Measurements from ENCODE around the gene ERC2.

The ERC2 gene

DNA sequence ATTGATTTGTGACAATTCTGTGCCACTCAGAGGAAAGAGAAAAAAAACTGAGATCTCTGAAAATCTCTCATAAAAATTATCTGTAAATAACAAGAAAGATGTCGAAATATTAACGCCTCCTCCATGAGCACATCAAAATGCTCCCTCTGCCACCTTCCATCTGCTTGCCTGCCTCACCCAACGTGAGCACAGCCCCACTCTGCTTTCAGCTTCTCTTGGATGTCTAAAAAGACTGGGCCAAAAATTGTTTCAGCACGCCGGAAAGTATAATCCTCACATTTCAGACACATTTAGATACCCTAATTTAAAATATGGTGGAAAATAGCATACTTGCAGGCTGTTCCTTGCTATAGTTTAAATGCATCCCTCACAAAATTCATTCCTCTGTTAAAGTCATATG is 57.1 kb downstream of the ERC2 start:
- Histone ChIP-seq H3K9ac (ENCODE audit: low read length) (no peak overlapping the region), H3K4me3 (ENCODE audit: insufficient read depth, low read length, poor library complexity, severe bottlenecking) (no peak overlapping the region), H3K79me2 (ENCODE audit: insufficient read depth, low read length) (no peaks in the 10 kb centered on the region), H3F3A (ENCODE audit: insufficient read depth) (no peaks in the 10 kb centered on the region), H3K27ac (ENCODE audit: low read depth, low read length) (no peak overlapping the region), H3K4me2 (ENCODE audit: low read depth, low read length, poor library complexity, severe bottlenecking) (no peak overlapping the region), H3K36me3 (ENCODE audit: low read length) (no peaks in the 10 kb centered on the region), H4K20me1 (ENCODE audit: low read depth, low read length) (no peaks in the 10 kb centered on the region), H3K9me2 (replicated peaks; ENCODE audit: insufficient read depth, low read length) (no peaks in the 10 kb centered on the region), H3K9me3 (ENCODE audit: insufficient read depth, low read length) (no peaks in the 10 kb centered on the region), H3K27me3 (ENCODE audit: low read length) (no peaks in the 10 kb centered on the region; the same call in 1 of the 2 replicates), H2AFZ (ENCODE audit: low read depth, low read length, severe bottlenecking) (no peak overlapping the region)
- TF ChIP-seq EZH2phosphoT487 (conservative IDR thresholded peaks at IDR 0.05; ENCODE audit: low read length): no peak
- TF ChIP-seq, protein P1, sequence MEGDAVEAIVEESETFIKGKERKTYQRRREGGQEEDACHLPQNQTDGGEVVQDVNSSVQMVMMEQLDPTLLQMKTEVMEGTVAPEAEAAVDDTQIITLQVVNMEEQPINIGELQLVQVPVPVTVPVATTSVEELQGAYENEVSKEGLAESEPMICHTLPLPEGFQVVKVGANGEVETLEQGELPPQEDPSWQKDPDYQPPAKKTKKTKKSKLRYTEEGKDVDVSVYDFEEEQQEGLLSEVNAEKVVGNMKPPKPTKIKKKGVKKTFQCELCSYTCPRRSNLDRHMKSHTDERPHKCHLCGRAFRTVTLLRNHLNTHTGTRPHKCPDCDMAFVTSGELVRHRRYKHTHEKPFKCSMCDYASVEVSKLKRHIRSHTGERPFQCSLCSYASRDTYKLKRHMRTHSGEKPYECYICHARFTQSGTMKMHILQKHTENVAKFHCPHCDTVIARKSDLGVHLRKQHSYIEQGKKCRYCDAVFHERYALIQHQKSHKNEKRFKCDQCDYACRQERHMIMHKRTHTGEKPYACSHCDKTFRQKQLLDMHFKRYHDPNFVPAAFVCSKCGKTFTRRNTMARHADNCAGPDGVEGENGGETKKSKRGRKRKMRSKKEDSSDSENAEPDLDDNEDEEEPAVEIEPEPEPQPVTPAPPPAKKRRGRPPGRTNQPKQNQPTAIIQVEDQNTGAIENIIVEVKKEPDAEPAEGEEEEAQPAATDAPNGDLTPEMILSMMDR (IDR thresholded peaks at IDR 0.05; ENCODE audit: insufficient read depth, low read length, poor library complexity, severe bottlenecking): no peak

DNA sequence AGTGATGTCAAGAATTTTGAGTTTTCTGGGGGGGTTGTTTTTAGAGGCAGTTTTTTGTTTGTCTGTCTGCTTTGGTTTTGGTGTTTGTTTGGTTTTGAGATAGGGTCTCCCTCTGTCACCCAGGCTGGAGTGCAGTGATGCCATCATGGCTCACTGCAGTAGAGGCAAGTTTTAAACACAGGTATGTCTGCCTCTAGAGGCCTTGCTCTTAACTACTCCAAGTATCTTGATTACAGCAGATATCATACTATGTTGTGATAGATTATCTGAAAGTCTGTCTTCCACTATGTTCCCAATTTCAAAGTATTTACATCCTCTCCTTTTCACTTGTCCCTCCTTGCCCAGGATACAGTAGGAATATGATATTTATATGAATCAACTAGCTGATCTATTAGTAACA is 57.7 kb downstream of the ERC2 start:
- Histone ChIP-seq H3F3A (ENCODE audit: insufficient read depth) (no peaks in the 10 kb centered on the region), H3K27me3 (ENCODE audit: low read length) (no peaks in the 10 kb centered on the region; the same call in 1 of the 2 replicates), H4K20me1 (ENCODE audit: low read depth, low read length) (no peaks in the 10 kb centered on the region), H2AFZ (ENCODE audit: low read depth, low read length, severe bottlenecking) (no peak overlapping the region), H3K79me2 (ENCODE audit: insufficient read depth, low read length) (no peaks in the 10 kb centered on the region), H3K36me3 (ENCODE audit: low read length) (no peaks in the 10 kb centered on the region), H3K4me3 (ENCODE audit: insufficient read depth, low read length, poor library complexity, severe bottlenecking) (no peak overlapping the region), H3K27ac (ENCODE audit: low read depth, low read length) (no peak overlapping the region), H3K4me2 (ENCODE audit: low read depth, low read length, poor library complexity, severe bottlenecking) (no peak overlapping the region), H3K9me3 (ENCODE audit: insufficient read depth, low read length) (no peaks in the 10 kb centered on the region), H3K9ac (ENCODE audit: low read length) (no peak overlapping the region), H3K9me2 (replicated peaks; ENCODE audit: insufficient read depth, low read length) (no peaks in the 10 kb centered on the region)
- TF ChIP-seq EZH2phosphoT487 (conservative IDR thresholded peaks at IDR 0.05; ENCODE audit: low read length): no peak
- TF ChIP-seq, protein P1 (IDR thresholded peaks at IDR 0.05; ENCODE audit: insufficient read depth, low read length, poor library complexity, severe bottlenecking): no peak

DNA sequence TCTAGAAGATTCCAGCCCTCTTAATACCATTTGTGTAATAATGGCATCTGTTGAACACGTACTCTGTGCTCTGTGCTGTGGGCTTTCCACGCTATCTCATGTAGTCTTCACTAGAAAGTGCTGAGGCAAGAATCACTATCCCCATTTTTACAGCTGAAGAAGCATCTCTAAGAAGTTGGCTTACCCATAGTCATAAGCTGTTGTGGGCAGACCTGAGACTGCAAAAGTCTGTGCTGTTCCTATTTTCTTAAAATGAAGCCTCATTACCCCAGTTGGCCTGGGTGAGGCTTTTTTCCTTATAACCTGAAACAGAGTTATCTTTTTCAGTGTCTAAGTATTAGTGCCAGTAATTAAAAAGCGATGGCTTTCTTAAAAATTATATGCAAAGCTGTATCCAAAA is 58.5 kb downstream of the ERC2 start:
- Histone ChIP-seq H4K20me1 (ENCODE audit: low read depth, low read length) (no peaks in the 10 kb centered on the region), H3K4me3 (ENCODE audit: insufficient read depth, low read length, poor library complexity, severe bottlenecking) (no peak overlapping the region), H3K79me2 (ENCODE audit: insufficient read depth, low read length) (no peaks in the 10 kb centered on the region), H3K9me2 (replicated peaks; ENCODE audit: insufficient read depth, low read length) (no peaks in the 10 kb centered on the region), H2AFZ (ENCODE audit: low read depth, low read length, severe bottlenecking) (no peak overlapping the region), H3K4me2 (ENCODE audit: low read depth, low read length, poor library complexity, severe bottlenecking) (no peak overlapping the region), H3K36me3 (ENCODE audit: low read length) (no peaks in the 10 kb centered on the region), H3K27me3 (ENCODE audit: low read length) (no peaks in the 10 kb centered on the region; the same call in 1 of the 2 replicates), H3K9me3 (ENCODE audit: insufficient read depth, low read length) (no peaks in the 10 kb centered on the region), H3K27ac (ENCODE audit: low read depth, low read length) (no peak overlapping the region), H3K9ac (ENCODE audit: low read length) (no peak overlapping the region), H3F3A (ENCODE audit: insufficient read depth) (no peaks in the 10 kb centered on the region)
- no peak for TF ChIP-seq EZH2phosphoT487 (conservative IDR thresholded peaks at IDR 0.05; ENCODE audit: low read length)
- TF ChIP-seq, protein P1 (IDR thresholded peaks at IDR 0.05; ENCODE audit: insufficient read depth, low read length, poor library complexity, severe bottlenecking): no peak

Data from SU-DHL-6 (cell line).